Measurements from ENCODE around the gene NFS1.
"Not testable (repeated sequence)": the region's sequence is repeated elsewhere in the genome, so short reads cannot be mapped to it uniquely, and the experiment has no call there.

Gene NFS1

GRCh38 chr20:35708502-35708901 is 9.3 kb upstream of the NFS1 start:
- no peak for DNase-seq (ENCODE audit: low spot score)

GRCh38 chr20:35706591-35707529 is 7.7 kb upstream of the NFS1 start:
- not testable (repeated sequence) for DNase-seq (ENCODE audit: low spot score)

GRCh38 chr20:35705894-35706293 is 6.7 kb upstream of the NFS1 start:
- not testable (repeated sequence) for DNase-seq (ENCODE audit: low spot score)

- no peak for DNase-seq (ENCODE audit: low spot score)
These were observed 5.5 kb upstream of the NFS1 start for GRCh38 chr20:35704514-35705261.

- no peak for DNase-seq (ENCODE audit: low spot score)
These were observed 3.9 kb upstream of the NFS1 start for GRCh38 chr20:35702824-35703695.

- no peak for DNase-seq (ENCODE audit: low spot score)
These were observed 3.1 kb upstream of the NFS1 start for GRCh38 chr20:35702051-35702823.

- no peak for DNase-seq (ENCODE audit: low spot score)
These were observed 1.5 kb upstream of the NFS1 start for GRCh38 chr20:35700625-35701148.

- DNase-seq (ENCODE audit: low spot score) = no peak
These were observed 939 bp upstream of the NFS1 start for GRCh38 chr20:35699957-35700624.

GRCh38 chr20:35698298-35699126 is 640 bp downstream of the NFS1 start:
- no peak for DNase-seq (ENCODE audit: low spot score)

GRCh38 chr20:35697696-35698297 is 1.4 kb downstream of the NFS1 start:
- no peak for DNase-seq (ENCODE audit: low spot score)

GRCh38 chr20:35695978-35696377 is 3.2 kb downstream of the NFS1 start:
- no peak for DNase-seq (ENCODE audit: low spot score)

- no peak for DNase-seq (ENCODE audit: low spot score)
These were observed 3.9 kb downstream of the NFS1 start for GRCh38 chr20:35695245-35695749.

- DNase-seq (ENCODE audit: low spot score) = no peak
These were observed 8.9 kb downstream of the NFS1 start for GRCh38 chr20:35690265-35690664.

GRCh38 chr20:35686872-35687271 is 12.3 kb downstream of the NFS1 start:
- not testable (repeated sequence) for DNase-seq (ENCODE audit: low spot score)

- DNase-seq (ENCODE audit: low spot score) = not testable (repeated sequence)
These were observed 13.8 kb downstream of the NFS1 start for GRCh38 chr20:35685368-35685767.

- DNase-seq (ENCODE audit: low spot score) = no peak
These were observed 17.2 kb downstream of the NFS1 start for GRCh38 chr20:35681960-35682359.

GRCh38 chr20:35680452-35681183 is 18.5 kb downstream of the NFS1 start:
- no peak for DNase-seq (ENCODE audit: low spot score)

GRCh38 chr20:35674921-35675320 is 24.2 kb downstream of the NFS1 start:
- DNase-seq (ENCODE audit: low spot score) = no peak
